GM20431 (cell line): ENCODE results near the gene MMP21.

Source experiments
- in situ Hi-C: fragments of 300-500 bp; cut with MseI, MboI; formaldehyde crosslinking; loops from one replicate; pipeline ENCODE4 v1.15.0; 2020; ENCODE audit warnings: low sequenced_read_pairs; ENCODE audit not compliant: unreplicated experiment

The MMP21 gene

GRCh38 chr10:125795128-125795527, 19.5 kb upstream of the MMP21 start:
- in situ Hi-C loops: no loop called here

- in situ Hi-C loops: no loop called here
These were observed 17.0 kb upstream of the MMP21 start for GRCh38 chr10:125792342-125793300.

GRCh38 chr10:125788156-125789034, 12.8 kb upstream of the MMP21 start:
- in situ Hi-C loops: no loop called here

GRCh38 chr10:125785791-125786190, 10.2 kb upstream of the MMP21 start:
- in situ Hi-C loops: no loop called here

GRCh38 chr10:125783957-125784356, 8.3 kb upstream of the MMP21 start:
- in situ Hi-C loops: no loop called here

GRCh38 chr10:125783408-125783807, 7.8 kb upstream of the MMP21 start:
- in situ Hi-C loops: no loop called here

- in situ Hi-C loops: no loop called here
These were observed 7.0 kb upstream of the MMP21 start for GRCh38 chr10:125782616-125783015.

GRCh38 chr10:125782054-125782453, 6.4 kb upstream of the MMP21 start:
- in situ Hi-C loops: no loop called here

- in situ Hi-C loops: no loop called here
These were observed 5.8 kb upstream of the MMP21 start for GRCh38 chr10:125781374-125781773.

GRCh38 chr10:125779403-125780327, 4.0 kb upstream of the MMP21 start:
- in situ Hi-C loops: no loop called here

GRCh38 chr10:125778556-125778955, 2.9 kb upstream of the MMP21 start:
- in situ Hi-C loops: no loop called here

GRCh38 chr10:125777806-125778205, 2.2 kb upstream of the MMP21 start:
- in situ Hi-C loops: no loop called here

GRCh38 chr10:125774581-125775191, 935 bp downstream of the MMP21 start:
- in situ Hi-C loops: no loop called here

GRCh38 chr10:125773687-125774543, 1.7 kb downstream of the MMP21 start:
- in situ Hi-C loops: no loop called here

GRCh38 chr10:125772864-125773180, 2.8 kb downstream of the MMP21 start:
- in situ Hi-C loops: no loop called here

- in situ Hi-C loops: no loop called here
These were observed 3.3 kb downstream of the MMP21 start for GRCh38 chr10:125772112-125772863.

- in situ Hi-C loops: no loop called here
These were observed 4.8 kb downstream of the MMP21 start for GRCh38 chr10:125770844-125771243.

GRCh38 chr10:125769175-125769574, 6.4 kb downstream of the MMP21 start:
- in situ Hi-C loops: no loop called here
